HepG2 (cell line): ENCODE results near the gene SLC22A4. TPM values are rescaled to one million over a fixed set of nuclear protein-coding genes. Genes with fewer than 3 reads are reported as not detected.

Experiments
- ATAC-seq: fragments of 200-7000 bp; cut with Tn5 transposase; 3 replicates; pipeline ENCODE4 v1.9.1; 2020; ENCODE audit warnings: mild to moderate bottlenecking, moderate library complexity
- BruUV-seq: library from RNA; stranded (reverse); fragments of 400-500 nt; replicated peaks from 2 replicates; lab custom pipeline; 2021; lab: Mats Ljungman, UMichigan
- CTCF ChIA-PET: fragments of 300-600 bp; formaldehyde crosslinking; extraction: SDS; loops from one replicate; lab custom pipeline; 2021; ENCODE audit warnings: low total read pairs, inconsistent platforms, low intra/inter-chr PET ratio; lab: Yijun Ruan, JAX
- POLR2A ChIA-PET: fragments of 350-600 bp; sonication (Branson Sonifier 250); formaldehyde crosslinking; loops from one replicate; lab custom pipeline; 2020; ENCODE audit warnings: antibody characterized with exemption, inconsistent platforms; lab: Yijun Ruan, JAX
- DNase-seq: peaks from one replicate; pipeline ENCODE4 v3.0.0-alpha.2; 2015; ENCODE audit warnings: low spot score
- FAIRE-seq: peaks from 3 replicates; lab custom pipeline; 2011; peaks lifted over from hg19 to GRCh38; lab: Jason Lieb, UNC
- H2AFZ ChIP-seq: one replicate; pipeline ENCODE4 v1.6.1; 2011; ENCODE audit warnings: low read length, inconsistent platforms
- H3K27ac ChIP-seq: fragments of 300-600 bp; 3 replicates; pipeline ENCODE4 v1.8.0; 2011; ENCODE audit warnings: mixed run types, mild to moderate bottlenecking, mixed read lengths, low read length, inconsistent platforms; ENCODE audit not compliant: insufficient read depth; ENCODE audit errors: extremely low read length
- H3K27me3 ChIP-seq, 2 experiments: fragments of 200-600 bp in 1 of 2; 2 replicates in 1 of 2; 3 replicates in 1 of 2; pipeline versions ENCODE4 v1.6.0 to v1.8.0; 2011; ENCODE audit warnings: low read length in 2 of 2, mild to moderate bottlenecking in 2 of 2, moderate library complexity in 2 of 2, inconsistent platforms in 1 of 2; ENCODE audit not compliant: insufficient read depth in 2 of 2, control insufficient read depth in 1 of 2
- H3K36me3 ChIP-seq, 2 experiments: fragments of 200-600 bp in 1 of 2; replicated peaks in 1 of 2; 2 replicates in 1 of 2; 3 replicates in 1 of 2; pipeline versions ENCODE4 v1.5.1 to v1.8.0; 2011; ENCODE audit warnings: low read length in 2 of 2, inconsistent platforms in 1 of 2; ENCODE audit not compliant: insufficient read depth in 2 of 2, control insufficient read depth in 1 of 2
- H3K4me1 ChIP-seq: 2 replicates; pipeline ENCODE4 v1.5.1; 2012; ENCODE audit warnings: low read length, inconsistent platforms; ENCODE audit not compliant: insufficient read depth
- H3K4me2 ChIP-seq: 2 replicates; pipeline ENCODE4 v1.6.0; 2011; ENCODE audit warnings: low read depth, low read length, inconsistent platforms
- H3K4me3 ChIP-seq, 3 experiments: fragments of 200-600 bp in 1 of 3; sonication (generic), shearing (Covaris generic) in 1 of 3; replicated peaks in 1 of 3; 2 replicates each; pipeline ENCODE4 v1.5.1; 2011 to 2016; ENCODE audit warnings: low read length in 3 of 3, inconsistent platforms in 2 of 3, low read depth in 2 of 3, mild to moderate bottlenecking in 2 of 3, control low read depth in 1 of 3, mixed read lengths in 1 of 3; ENCODE audit not compliant: insufficient read depth in 1 of 3
- H3K79me2 ChIP-seq: one replicate; pipeline ENCODE4 v1.6.1; 2011; ENCODE audit warnings: low read length, inconsistent platforms; ENCODE audit not compliant: insufficient read depth
- H3K9ac ChIP-seq: 2 replicates; pipeline ENCODE4 v1.6.0; 2011; ENCODE audit warnings: mild to moderate bottlenecking, low read depth, low read length, inconsistent platforms; ENCODE audit not compliant: insufficient read depth
- H3K9me3 ChIP-seq: 2 replicates; pipeline ENCODE4 v1.5.1; 2012; ENCODE audit warnings: mild to moderate bottlenecking, low read length
- H4K20me1 ChIP-seq: 2 replicates; pipeline ENCODE4 v1.6.0; 2011; ENCODE audit warnings: inconsistent platforms, mild to moderate bottlenecking, low read length, moderate library complexity; ENCODE audit not compliant: insufficient read depth
- ONECUT2 ChIP-seq: sonication (generic); formaldehyde crosslinking; IDR thresholded peaks from 2 replicates; pipeline ENCODE4 v1.4.0; 2020; ENCODE audit warnings: missing genetic modification reagents
- ZBTB8A ChIP-seq: sonication (generic); formaldehyde crosslinking; IDR thresholded peaks from 2 replicates; pipeline ENCODE4 v1.4.0; 2020; ENCODE audit warnings: mild to moderate bottlenecking, low read depth, missing genetic modification reagents, borderline replicate concordance
- WGBS: methylation state at CpG from one replicate; pipeline ENCODE4 v1.1.6; 2017; ENCODE audit warnings: low lambda C conversion rate; 5-methylcytosine and 5-hydroxymethylcytosine counted together
- in situ Hi-C: cut with HindIII; loops from 2 replicates; pipeline ENCODE4 v1.10.0; 2017; ENCODE audit warnings: low pct_unique_long_range_greater_than_20kb; ENCODE audit not compliant: extremely low pct_ligation_motif_present
- intact Hi-C: fragments of 100-400 bp; cut with micrococcal nuclease; formaldehyde crosslinking; loops from one replicate; pipeline ENCODE4 v1.10.0; 2022; ENCODE audit not compliant: unreplicated experiment
- polyA plus RNA-seq, 8 experiments: library from polyadenylated mRNA; depleted of rRNA in 3 of 8; stranded (reverse) in 7 of 8; unstranded in 1 of 8; fragments of >200 nt; fragmentation: Illumina TruSeq in 4 of 8; extraction: Trizol in 4 of 8; gene quantifications; 2 replicates each; pipeline versions ENCODE4 v1.2.1 to v1.2.3, GENCODE V29; 2011 to 2016; ENCODE audit warnings: low read depth in 4 of 8, missing spikeins in 1 of 8, mixed read lengths in 1 of 8; ENCODE audit not compliant: insufficient read depth in 1 of 8
- total RNA-seq, 5 experiments: library from RNA; depleted of rRNA; stranded (reverse); fragments of >200 nt; fragmentation: Illumina TruSeq; extraction: Trizol; gene quantifications; 2 replicates each; pipeline ENCODE4 v1.2.3, GENCODE V29; 2016; ENCODE audit warnings: low read depth in 1 of 5
- TF ChIP-seq, protein P1 (sequence below): sonication (generic); formaldehyde crosslinking; IDR thresholded peaks from 2 replicates; pipeline ENCODE4 v1.9.0; 2021; ENCODE audit warnings: mild to moderate bottlenecking, missing genetic modification reagents

The SLC22A4 gene
- total and polyA plus RNA-seq, 2 of the 13 experiments (the other 11 are each of a cell fraction or from before 2014, with no cell fraction given): 0.33 to 0.62 TPM

DNA sequence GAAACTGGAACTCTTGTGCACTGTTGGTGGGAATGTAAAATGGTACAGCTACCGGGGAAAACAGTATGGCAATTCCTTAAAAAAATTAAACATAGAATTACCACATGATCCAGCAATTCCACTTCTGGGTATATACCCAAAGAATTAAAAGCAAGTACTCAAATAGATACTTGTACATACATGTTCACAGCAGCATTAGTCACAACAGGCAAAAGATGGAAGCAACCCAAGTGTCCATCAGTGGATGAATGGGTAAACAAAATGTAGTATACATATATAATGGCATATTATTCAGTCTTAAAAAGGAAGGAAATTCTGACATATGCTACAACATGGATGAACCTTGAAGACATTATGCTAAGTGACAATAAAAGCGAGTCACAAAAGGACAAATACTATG, 67.9 kb downstream of the SLC22A4 start:
- 94% methylated on average over 2 of the region's 2 CpGs for WGBS
- no peak overlapping the region for H3K9ac ChIP-seq
- DNase-seq (no peak), FAIRE-seq (no peak), ATAC-seq (no peak)
- no peaks in the 10 kb centered on the region for H3K9me3 ChIP-seq
- in situ Hi-C loops (no loop called here), intact Hi-C loops (no loop called here)
- H3K79me2 ChIP-seq: no peaks in the 10 kb centered on the region
- H4K20me1 ChIP-seq: no peaks in the 10 kb centered on the region
- no peak overlapping the region for H2AFZ ChIP-seq
- no peak overlapping the region for H3K4me3 ChIP-seq
- no TSS peak for BruUV-seq
- CTCF ChIA-PET: no interaction called here
- H3K4me1 ChIP-seq: no peaks in the 10 kb centered on the region
- no peaks in the 10 kb centered on the region; a peak in 1 of 5 replicates for H3K36me3 ChIP-seq
- TF ChIP-seq ONECUT2: no peak
- TF ChIP-seq, protein P1, sequence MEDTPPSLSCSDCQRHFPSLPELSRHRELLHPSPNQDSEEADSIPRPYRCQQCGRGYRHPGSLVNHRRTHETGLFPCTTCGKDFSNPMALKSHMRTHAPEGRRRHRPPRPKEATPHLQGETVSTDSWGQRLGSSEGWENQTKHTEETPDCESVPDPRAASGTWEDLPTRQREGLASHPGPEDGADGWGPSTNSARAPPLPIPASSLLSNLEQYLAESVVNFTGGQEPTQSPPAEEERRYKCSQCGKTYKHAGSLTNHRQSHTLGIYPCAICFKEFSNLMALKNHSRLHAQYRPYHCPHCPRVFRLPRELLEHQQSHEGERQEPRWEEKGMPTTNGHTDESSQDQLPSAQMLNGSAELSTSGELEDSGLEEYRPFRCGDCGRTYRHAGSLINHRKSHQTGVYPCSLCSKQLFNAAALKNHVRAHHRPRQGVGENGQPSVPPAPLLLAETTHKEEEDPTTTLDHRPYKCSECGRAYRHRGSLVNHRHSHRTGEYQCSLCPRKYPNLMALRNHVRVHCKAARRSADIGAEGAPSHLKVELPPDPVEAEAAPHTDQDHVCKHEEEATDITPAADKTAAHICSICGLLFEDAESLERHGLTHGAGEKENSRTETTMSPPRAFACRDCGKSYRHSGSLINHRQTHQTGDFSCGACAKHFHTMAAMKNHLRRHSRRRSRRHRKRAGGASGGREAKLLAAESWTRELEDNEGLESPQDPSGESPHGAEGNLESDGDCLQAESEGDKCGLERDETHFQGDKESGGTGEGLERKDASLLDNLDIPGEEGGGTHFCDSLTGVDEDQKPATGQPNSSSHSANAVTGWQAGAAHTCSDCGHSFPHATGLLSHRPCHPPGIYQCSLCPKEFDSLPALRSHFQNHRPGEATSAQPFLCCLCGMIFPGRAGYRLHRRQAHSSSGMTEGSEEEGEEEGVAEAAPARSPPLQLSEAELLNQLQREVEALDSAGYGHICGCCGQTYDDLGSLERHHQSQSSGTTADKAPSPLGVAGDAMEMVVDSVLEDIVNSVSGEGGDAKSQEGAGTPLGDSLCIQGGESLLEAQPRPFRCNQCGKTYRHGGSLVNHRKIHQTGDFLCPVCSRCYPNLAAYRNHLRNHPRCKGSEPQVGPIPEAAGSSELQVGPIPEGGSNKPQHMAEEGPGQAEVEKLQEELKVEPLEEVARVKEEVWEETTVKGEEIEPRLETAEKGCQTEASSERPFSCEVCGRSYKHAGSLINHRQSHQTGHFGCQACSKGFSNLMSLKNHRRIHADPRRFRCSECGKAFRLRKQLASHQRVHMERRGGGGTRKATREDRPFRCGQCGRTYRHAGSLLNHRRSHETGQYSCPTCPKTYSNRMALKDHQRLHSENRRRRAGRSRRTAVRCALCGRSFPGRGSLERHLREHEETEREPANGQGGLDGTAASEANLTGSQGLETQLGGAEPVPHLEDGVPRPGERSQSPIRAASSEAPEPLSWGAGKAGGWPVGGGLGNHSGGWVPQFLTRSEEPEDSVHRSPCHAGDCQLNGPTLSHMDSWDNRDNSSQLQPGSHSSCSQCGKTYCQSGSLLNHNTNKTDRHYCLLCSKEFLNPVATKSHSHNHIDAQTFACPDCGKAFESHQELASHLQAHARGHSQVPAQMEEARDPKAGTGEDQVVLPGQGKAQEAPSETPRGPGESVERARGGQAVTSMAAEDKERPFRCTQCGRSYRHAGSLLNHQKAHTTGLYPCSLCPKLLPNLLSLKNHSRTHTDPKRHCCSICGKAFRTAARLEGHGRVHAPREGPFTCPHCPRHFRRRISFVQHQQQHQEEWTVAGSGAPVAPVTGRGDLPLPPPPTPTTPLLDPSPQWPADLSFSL: no peak
- no peak for TF ChIP-seq ZBTB8A
- TF ChIP-seq, all 625 proteins: peak for 0
- H3K27me3 ChIP-seq: no peaks in the 10 kb centered on the region
- H3K27ac ChIP-seq: no peak overlapping the region
- POLR2A ChIA-PET: no interaction called here
- no peak overlapping the region for H3K4me2 ChIP-seq
